DND-41 (cell line): ENCODE measurements around the gene A4GNT.

Source experiments
- ATAC-seq: fragments of 200-7000 bp; cut with Tn5 transposase; 3 replicates; pipeline ENCODE4 v1.9.1; 2021; ENCODE audit warnings: low read depth; ENCODE audit not compliant: insufficient read depth
- DNase-seq: peaks from one replicate; pipeline ENCODE4 v3.0.0-alpha.2; 2020
- H2AFZ ChIP-seq: 2 replicates; pipeline ENCODE4 v1.6.0; 2012; ENCODE audit warnings: low read depth, low read length
- H3K27ac ChIP-seq: 2 replicates; pipeline ENCODE4 v1.5.1; 2012; ENCODE audit warnings: low read length, inconsistent platforms
- H3K27me3 ChIP-seq: fragments of 200-600 bp; sonication (generic); 2 replicates; pipeline ENCODE4 v1.6.0; 2012; ENCODE audit warnings: low read length, mild to moderate bottlenecking, inconsistent platforms; ENCODE audit not compliant: insufficient read depth, poor library complexity
- H3K36me3 ChIP-seq: 2 replicates; pipeline ENCODE4 v1.5.1; 2012; ENCODE audit warnings: low read length, inconsistent platforms; ENCODE audit not compliant: insufficient read depth
- H3K4me1 ChIP-seq: 2 replicates; pipeline ENCODE4 v1.5.1; 2012; ENCODE audit warnings: mild to moderate bottlenecking, low read length; ENCODE audit not compliant: insufficient read depth
- H3K4me2 ChIP-seq: 2 replicates; pipeline ENCODE4 v1.6.0; 2012; ENCODE audit warnings: mild to moderate bottlenecking, moderate library complexity, low read length, inconsistent platforms; ENCODE audit not compliant: insufficient read depth
- H3K4me3 ChIP-seq, 2 experiments: fragments of 200-600 bp in 1 of 2; shearing (Covaris generic) in 1 of 2; 2 replicates each; pipeline ENCODE4 v1.5.1; 2012 to 2016; ENCODE audit warnings: inconsistent platforms in 2 of 2, low read length in 2 of 2, mild to moderate bottlenecking in 2 of 2, low read depth in 1 of 2, moderate library complexity in 1 of 2
- H3K79me2 ChIP-seq: 2 replicates; pipeline ENCODE4 v1.6.0; 2012; ENCODE audit warnings: low read length, inconsistent platforms; ENCODE audit not compliant: insufficient read depth
- H3K9ac ChIP-seq: 2 replicates; pipeline ENCODE4 v1.6.0; 2012; ENCODE audit warnings: low read depth, mild to moderate bottlenecking, inconsistent platforms, low read length, moderate library complexity
- H3K9me3 ChIP-seq: 2 replicates; pipeline ENCODE4 v1.5.1; 2012; ENCODE audit warnings: low read length, moderate library complexity, mild to moderate bottlenecking, inconsistent platforms; ENCODE audit not compliant: insufficient read depth, severe bottlenecking
- H4K20me1 ChIP-seq: 2 replicates; pipeline ENCODE4 v1.6.0; 2012; ENCODE audit warnings: low read length; ENCODE audit not compliant: insufficient read depth
- EZH2 ChIP-seq: IDR thresholded peaks from 3 replicates; pipeline ENCODE4 v1.6.1; 2012; ENCODE audit warnings: borderline replicate concordance, low read depth, mild to moderate bottlenecking, moderate library complexity, low read length, inconsistent platforms; ENCODE audit not compliant: severe bottlenecking
- TF ChIP-seq, protein P1 (sequence below): IDR thresholded peaks from 2 replicates; pipeline ENCODE4 v1.5.1; 2012; ENCODE audit warnings: borderline replicate concordance, low read length, moderate library complexity, mild to moderate bottlenecking; ENCODE audit not compliant: poor library complexity, severe bottlenecking; ENCODE audit errors: extremely low read depth

A4GNT gene

DNA sequence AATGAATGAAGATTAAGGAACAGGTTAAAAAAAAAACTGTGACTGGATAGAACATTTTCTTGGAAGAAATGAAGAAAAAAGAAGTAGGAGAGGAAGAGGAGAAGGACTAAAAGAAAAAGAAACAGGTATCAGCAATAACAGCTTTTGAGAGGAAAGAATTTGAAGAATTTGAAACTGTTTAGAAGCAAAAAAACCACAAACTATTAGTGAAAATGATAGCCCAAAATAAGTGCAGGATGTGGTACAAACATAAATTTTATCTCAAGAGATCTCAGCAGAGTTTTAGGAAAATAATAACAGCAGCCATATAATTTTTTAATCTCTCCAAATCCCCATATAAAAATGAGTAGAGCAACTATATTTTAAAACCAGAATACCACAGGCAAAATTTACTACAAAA, 8.8 kb upstream of the A4GNT start:
- no peak overlapping the region for H3K4me3 ChIP-seq
- no peaks in the 10 kb centered on the region for H3K79me2 ChIP-seq
- H3K4me2 ChIP-seq, result no peak overlapping the region
- no peak overlapping the region for H3K27ac ChIP-seq
- no peaks in the 10 kb centered on the region for H3K4me1 ChIP-seq
- no peaks in the 10 kb centered on the region for H4K20me1 ChIP-seq
- peaks cover 5% of the 10 kb centered on the region for H3K27me3 ChIP-seq
- no peak overlapping the region for H3K9ac ChIP-seq
- no peak for DNase-seq
- H2AFZ ChIP-seq, result no peak overlapping the region
- no peak for TF ChIP-seq EZH2
- TF ChIP-seq, protein P1, sequence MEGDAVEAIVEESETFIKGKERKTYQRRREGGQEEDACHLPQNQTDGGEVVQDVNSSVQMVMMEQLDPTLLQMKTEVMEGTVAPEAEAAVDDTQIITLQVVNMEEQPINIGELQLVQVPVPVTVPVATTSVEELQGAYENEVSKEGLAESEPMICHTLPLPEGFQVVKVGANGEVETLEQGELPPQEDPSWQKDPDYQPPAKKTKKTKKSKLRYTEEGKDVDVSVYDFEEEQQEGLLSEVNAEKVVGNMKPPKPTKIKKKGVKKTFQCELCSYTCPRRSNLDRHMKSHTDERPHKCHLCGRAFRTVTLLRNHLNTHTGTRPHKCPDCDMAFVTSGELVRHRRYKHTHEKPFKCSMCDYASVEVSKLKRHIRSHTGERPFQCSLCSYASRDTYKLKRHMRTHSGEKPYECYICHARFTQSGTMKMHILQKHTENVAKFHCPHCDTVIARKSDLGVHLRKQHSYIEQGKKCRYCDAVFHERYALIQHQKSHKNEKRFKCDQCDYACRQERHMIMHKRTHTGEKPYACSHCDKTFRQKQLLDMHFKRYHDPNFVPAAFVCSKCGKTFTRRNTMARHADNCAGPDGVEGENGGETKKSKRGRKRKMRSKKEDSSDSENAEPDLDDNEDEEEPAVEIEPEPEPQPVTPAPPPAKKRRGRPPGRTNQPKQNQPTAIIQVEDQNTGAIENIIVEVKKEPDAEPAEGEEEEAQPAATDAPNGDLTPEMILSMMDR, result no peak
- ATAC-seq, result no peak
- no peaks in the 10 kb centered on the region for H3K36me3 ChIP-seq
- no peaks in the 10 kb centered on the region for H3K9me3 ChIP-seq

DNA sequence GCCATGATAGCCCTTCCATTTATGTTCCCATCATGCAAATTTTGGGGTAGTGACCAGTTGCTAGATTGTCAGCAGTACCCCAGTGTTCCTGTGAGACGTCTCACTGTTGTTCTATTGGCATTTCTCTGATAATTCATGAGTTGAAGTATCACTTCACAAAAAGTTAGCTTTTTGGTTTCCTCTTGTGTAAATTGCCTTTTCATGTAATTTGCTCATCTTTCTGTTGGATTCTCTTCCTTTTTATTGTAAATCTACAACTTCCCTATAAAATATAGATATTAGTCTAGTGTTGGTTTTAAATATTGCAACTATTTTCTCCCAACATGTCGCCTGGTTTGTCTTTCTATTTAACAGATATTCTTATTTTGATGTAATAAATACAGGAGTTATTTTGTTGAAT, 7.5 kb upstream of the A4GNT start:
- no peak for ATAC-seq
- DNase-seq, result no peak

DNA sequence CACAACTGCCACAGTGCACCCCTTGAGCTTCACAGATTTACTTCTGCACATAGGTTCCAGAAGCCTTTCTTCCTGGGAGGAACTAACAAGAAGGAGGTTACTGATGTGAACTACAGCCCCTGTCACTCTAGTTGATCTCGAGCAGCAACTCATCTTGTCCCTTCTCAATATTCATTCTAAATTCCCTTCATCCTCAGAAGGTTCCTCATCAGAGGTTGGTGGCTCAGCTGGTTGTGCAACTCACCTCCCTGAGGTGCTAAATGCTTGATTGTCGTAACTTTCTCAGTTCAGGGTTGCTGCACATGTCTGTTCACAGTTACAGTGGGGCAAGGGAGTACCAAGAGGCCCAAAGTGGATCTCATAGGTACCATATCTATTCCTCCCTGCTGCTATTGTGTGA, 5.7 kb upstream of the A4GNT start:
- Histone ChIP-seq H3K4me1 (no peaks in the 10 kb centered on the region), H3K9me3 (no peaks in the 10 kb centered on the region), H3K36me3 (no peaks in the 10 kb centered on the region), H3K4me3 (no peak overlapping the region), H3K4me2 (no peak overlapping the region), H4K20me1 (no peaks in the 10 kb centered on the region), H3K27ac (no peak overlapping the region), H3K79me2 (no peaks in the 10 kb centered on the region), H2AFZ (no peak overlapping the region), H3K9ac (no peak overlapping the region), H3K27me3 (peaks cover 21% of the 10 kb centered on the region)
- TF ChIP-seq, protein P1, result no peak
- TF ChIP-seq EZH2, result no peak
- DNase-seq (no peak), ATAC-seq (no peak)

More for the DNA sequence above, 7.5 kb upstream of the A4GNT start:
- Histone ChIP-seq H4K20me1 (no peaks in the 10 kb centered on the region), H3K27me3 (peaks cover 9% of the 10 kb centered on the region), H3K27ac (no peak overlapping the region), H3K4me2 (no peak overlapping the region), H3K9me3 (no peaks in the 10 kb centered on the region), H3K79me2 (no peaks in the 10 kb centered on the region), H3K9ac (no peak overlapping the region), H3K36me3 (no peaks in the 10 kb centered on the region), H3K4me3 (no peak overlapping the region), H2AFZ (no peak overlapping the region), H3K4me1 (no peaks in the 10 kb centered on the region)
- TF ChIP-seq, protein P1, result no peak
- no peak for TF ChIP-seq EZH2

DNA sequence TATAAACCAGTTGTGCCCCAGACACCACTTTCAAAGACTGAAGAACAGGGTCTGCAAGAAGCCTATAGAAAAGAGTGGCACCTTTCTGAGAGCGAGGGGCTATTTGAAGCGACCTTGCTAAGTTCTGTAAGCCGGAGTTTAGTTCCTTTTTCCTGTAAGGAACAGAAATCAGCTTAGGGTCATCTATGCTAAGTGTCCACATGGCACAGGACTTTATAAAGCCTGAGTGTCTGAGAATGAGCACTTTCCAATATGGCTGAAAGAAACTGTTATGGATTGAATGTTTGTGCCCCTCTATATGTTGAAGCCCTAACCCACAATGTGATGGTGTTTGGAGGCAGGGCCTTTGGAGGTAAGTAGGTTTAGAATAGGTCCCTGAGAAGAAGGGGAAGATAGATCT, 4.0 kb upstream of the A4GNT start:
- H3K4me3 ChIP-seq, result no peak overlapping the region
- ATAC-seq (no peak), DNase-seq (no peak)
- H3K79me2 ChIP-seq, result no peaks in the 10 kb centered on the region
- H3K4me1 ChIP-seq, result no peaks in the 10 kb centered on the region
- peaks cover 31% of the 10 kb centered on the region for H3K27me3 ChIP-seq
- TF ChIP-seq, protein P1, result no peak
- no peak for TF ChIP-seq EZH2
- H4K20me1 ChIP-seq, result no peaks in the 10 kb centered on the region
- no peak overlapping the region for H3K27ac ChIP-seq
- no peaks in the 10 kb centered on the region for H3K36me3 ChIP-seq
- no peak overlapping the region for H3K9ac ChIP-seq
- H3K9me3 ChIP-seq, result no peaks in the 10 kb centered on the region
- no peak overlapping the region for H3K4me2 ChIP-seq
- no peak overlapping the region for H2AFZ ChIP-seq
